ENCODE data around the gene ATXN7L2. TPM values are rescaled to one million over a fixed set of nuclear protein-coding genes. Genes with fewer than 3 reads are reported as not detected.

Gene ATXN7L2
- polyA plus RNA-seq, 2 of the 4 experiments (the other 2 are of a cell fraction), result 0.97 to 2.2 TPM

DNA sequence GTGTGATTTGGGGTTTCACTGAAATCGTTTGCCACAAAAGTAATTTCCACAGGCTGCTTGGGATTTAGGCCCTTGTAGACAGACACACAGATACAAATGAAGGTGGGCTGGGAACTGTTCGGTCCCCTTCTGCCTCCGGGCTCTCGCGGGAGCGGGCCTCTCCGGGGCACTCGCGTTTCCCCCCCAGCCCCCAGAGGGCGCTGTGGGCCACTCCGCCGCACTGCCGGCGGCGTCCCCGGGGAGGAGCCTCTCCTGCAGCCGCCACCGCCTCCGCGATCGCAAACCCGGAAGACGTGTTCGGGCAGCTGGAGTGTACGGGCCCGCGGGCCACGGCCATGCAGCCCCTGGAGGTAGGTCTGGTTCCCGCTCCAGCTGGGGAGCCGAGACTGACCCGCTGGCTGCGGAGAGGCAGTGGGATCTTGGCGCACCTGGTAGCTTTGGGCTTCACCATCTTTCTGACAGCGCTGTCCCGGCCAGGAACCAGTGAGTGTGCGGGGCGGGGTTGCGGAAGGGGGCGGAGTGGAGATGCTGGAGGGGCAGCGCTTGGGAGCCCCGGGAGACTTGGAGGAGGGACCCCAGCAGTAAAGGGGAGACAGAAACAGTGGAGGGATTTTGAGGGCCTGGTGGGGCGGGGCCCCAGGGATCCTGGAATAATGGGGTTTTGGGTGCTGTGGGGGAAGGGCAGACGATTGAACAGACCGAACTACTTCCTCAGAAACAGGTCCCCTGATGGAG is 10.3 kb downstream of the ATXN7L2 start, which contains the start of gene CYB561D1:
Gene CYB561D1 (plus strand): TSS at position 290 of the 735 bp plus-strand sequence. CDS start 46 bp downstream, at position 336.
- WGBS (ENCODE audit: missing lambda C conversion rate), result 2% methylated on average over 6 of the region's 44 CpGs
- POLR2A ChIA-PET, result interaction anchor here (0.6 to 1.6 kb wide), 2 partner anchors 10 to 34 kb away, joined by 3 to 9 read pairs; partner anchors contain the start of gene ATXN7L2
- no peak for FAIRE-seq
- TF ChIP-seq CHD2 (IDR thresholded peaks at IDR 0.05; ENCODE audit: low read length, partially characterized antibody), result peak; percentile 89
- TF ChIP-seq POLR2AphosphoS2 (conservative IDR thresholded peaks at IDR 0.05; ENCODE audit: low read length), result no peak
- TF ChIP-seq EP300 (IDR thresholded peaks at IDR 0.05), result no peak
- TF ChIP-seq, protein P1, sequence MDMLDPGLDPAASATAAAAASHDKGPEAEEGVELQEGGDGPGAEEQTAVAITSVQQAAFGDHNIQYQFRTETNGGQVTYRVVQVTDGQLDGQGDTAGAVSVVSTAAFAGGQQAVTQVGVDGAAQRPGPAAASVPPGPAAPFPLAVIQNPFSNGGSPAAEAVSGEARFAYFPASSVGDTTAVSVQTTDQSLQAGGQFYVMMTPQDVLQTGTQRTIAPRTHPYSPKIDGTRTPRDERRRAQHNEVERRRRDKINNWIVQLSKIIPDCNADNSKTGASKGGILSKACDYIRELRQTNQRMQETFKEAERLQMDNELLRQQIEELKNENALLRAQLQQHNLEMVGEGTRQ (IDR thresholded peaks at IDR 0.05), result no peak
- TF ChIP-seq ZC3H11A (IDR thresholded peaks at IDR 0.05), result no peak
- TF ChIP-seq FOSL2 (IDR thresholded peaks at IDR 0.05), result no peak
- TF ChIP-seq FOSL2 (CRISPR knock-in tag; IDR thresholded peaks at IDR 0.05), result no peak
- TF ChIP-seq CHD4 (IDR thresholded peaks at IDR 0.05; ENCODE audit: borderline replicate concordance), result no peak
- no peak for TF ChIP-seq MAFK (IDR thresholded peaks at IDR 0.05; ENCODE audit: partially characterized antibody)
- TF ChIP-seq RFX5 (IDR thresholded peaks at IDR 0.05), result no peak
- no peak for TF ChIP-seq RCOR1 (IDR thresholded peaks at IDR 0.05; ENCODE audit: low read depth, low read length)
- TF ChIP-seq HOXB5 (CRISPR knock-in tag; IDR thresholded peaks at IDR 0.05), result no peak
- no peak for TF ChIP-seq HDAC2 (IDR thresholded peaks at IDR 0.05)
- TF ChIP-seq, protein P2, sequence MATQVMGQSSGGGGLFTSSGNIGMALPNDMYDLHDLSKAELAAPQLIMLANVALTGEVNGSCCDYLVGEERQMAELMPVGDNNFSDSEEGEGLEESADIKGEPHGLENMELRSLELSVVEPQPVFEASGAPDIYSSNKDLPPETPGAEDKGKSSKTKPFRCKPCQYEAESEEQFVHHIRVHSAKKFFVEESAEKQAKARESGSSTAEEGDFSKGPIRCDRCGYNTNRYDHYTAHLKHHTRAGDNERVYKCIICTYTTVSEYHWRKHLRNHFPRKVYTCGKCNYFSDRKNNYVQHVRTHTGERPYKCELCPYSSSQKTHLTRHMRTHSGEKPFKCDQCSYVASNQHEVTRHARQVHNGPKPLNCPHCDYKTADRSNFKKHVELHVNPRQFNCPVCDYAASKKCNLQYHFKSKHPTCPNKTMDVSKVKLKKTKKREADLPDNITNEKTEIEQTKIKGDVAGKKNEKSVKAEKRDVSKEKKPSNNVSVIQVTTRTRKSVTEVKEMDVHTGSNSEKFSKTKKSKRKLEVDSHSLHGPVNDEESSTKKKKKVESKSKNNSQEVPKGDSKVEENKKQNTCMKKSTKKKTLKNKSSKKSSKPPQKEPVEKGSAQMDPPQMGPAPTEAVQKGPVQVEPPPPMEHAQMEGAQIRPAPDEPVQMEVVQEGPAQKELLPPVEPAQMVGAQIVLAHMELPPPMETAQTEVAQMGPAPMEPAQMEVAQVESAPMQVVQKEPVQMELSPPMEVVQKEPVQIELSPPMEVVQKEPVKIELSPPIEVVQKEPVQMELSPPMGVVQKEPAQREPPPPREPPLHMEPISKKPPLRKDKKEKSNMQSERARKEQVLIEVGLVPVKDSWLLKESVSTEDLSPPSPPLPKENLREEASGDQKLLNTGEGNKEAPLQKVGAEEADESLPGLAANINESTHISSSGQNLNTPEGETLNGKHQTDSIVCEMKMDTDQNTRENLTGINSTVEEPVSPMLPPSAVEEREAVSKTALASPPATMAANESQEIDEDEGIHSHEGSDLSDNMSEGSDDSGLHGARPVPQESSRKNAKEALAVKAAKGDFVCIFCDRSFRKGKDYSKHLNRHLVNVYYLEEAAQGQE (IDR thresholded peaks at IDR 0.05), result peak; percentile 94
- TF ChIP-seq EHMT2 (IDR thresholded peaks at IDR 0.05; ENCODE audit: low read depth), result no peak
- TF ChIP-seq KDM5A (IDR thresholded peaks at IDR 0.05), result no peak
- TF ChIP-seq ESRRA (IDR thresholded peaks at IDR 0.05; ENCODE audit: borderline replicate concordance, low read length), result no peak
- TF ChIP-seq, protein P3, sequence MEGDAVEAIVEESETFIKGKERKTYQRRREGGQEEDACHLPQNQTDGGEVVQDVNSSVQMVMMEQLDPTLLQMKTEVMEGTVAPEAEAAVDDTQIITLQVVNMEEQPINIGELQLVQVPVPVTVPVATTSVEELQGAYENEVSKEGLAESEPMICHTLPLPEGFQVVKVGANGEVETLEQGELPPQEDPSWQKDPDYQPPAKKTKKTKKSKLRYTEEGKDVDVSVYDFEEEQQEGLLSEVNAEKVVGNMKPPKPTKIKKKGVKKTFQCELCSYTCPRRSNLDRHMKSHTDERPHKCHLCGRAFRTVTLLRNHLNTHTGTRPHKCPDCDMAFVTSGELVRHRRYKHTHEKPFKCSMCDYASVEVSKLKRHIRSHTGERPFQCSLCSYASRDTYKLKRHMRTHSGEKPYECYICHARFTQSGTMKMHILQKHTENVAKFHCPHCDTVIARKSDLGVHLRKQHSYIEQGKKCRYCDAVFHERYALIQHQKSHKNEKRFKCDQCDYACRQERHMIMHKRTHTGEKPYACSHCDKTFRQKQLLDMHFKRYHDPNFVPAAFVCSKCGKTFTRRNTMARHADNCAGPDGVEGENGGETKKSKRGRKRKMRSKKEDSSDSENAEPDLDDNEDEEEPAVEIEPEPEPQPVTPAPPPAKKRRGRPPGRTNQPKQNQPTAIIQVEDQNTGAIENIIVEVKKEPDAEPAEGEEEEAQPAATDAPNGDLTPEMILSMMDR (IDR thresholded peaks at IDR 0.05), result peak; percentile 82
- TF ChIP-seq, protein P4, sequence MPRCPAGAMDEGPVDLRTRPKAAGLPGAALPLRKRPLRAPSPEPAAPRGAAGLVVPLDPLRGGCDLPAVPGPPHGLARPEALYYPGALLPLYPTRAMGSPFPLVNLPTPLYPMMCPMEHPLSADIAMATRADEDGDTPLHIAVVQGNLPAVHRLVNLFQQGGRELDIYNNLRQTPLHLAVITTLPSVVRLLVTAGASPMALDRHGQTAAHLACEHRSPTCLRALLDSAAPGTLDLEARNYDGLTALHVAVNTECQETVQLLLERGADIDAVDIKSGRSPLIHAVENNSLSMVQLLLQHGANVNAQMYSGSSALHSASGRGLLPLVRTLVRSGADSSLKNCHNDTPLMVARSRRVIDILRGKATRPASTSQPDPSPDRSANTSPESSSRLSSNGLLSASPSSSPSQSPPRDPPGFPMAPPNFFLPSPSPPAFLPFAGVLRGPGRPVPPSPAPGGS (IDR thresholded peaks at IDR 0.05), result no peak
- TF ChIP-seq, protein P5, sequence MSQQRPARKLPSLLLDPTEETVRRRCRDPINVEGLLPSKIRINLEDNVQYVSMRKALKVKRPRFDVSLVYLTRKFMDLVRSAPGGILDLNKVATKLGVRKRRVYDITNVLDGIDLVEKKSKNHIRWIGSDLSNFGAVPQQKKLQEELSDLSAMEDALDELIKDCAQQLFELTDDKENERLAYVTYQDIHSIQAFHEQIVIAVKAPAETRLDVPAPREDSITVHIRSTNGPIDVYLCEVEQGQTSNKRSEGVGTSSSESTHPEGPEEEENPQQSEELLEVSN (IDR thresholded peaks at IDR 0.05; ENCODE audit: borderline replicate concordance, low read depth), result no peak
- TF ChIP-seq HOXA7 (CRISPR knock-in tag; IDR thresholded peaks at IDR 0.05), result no peak
- TF ChIP-seq SMC3 (IDR thresholded peaks at IDR 0.05), result peak; percentile 44; the same call in 1 of the 3 replicates
- TF ChIP-seq RARB (CRISPR knock-in tag; IDR thresholded peaks at IDR 0.05), result no peak
- TF ChIP-seq JUN (IDR thresholded peaks at IDR 0.05), result peak in 1 of 2 experiments; percentile 59; a peak in 2 of 5 replicates
- peak; percentile 66 for TF ChIP-seq POLR2A (IDR thresholded peaks at IDR 0.05; ENCODE audit: low read length)
- TF ChIP-seq ZNF302 (CRISPR knock-in tag; IDR thresholded peaks at IDR 0.05), result no peak
- TF ChIP-seq CBX8 (IDR thresholded peaks at IDR 0.05), result no peak
- TF ChIP-seq MAZ (IDR thresholded peaks at IDR 0.05; ENCODE audit: borderline replicate concordance, low read depth, low read length), result 0 out of 2 replicates have a peak, but pooled peaks have one; percentile 31
- TF ChIP-seq JUNB (IDR thresholded peaks at IDR 0.05), result no peak
- no peak for TF ChIP-seq CBX2 (IDR thresholded peaks at IDR 0.05; ENCODE audit: borderline replicate concordance, low read depth)
- no peak for TF ChIP-seq NR3C1 (IDR thresholded peaks at IDR 0.05)
- TF ChIP-seq RAD21 (conservative IDR thresholded peaks at IDR 0.05 in 1 of 2, IDR thresholded peaks at IDR 0.05 in 1 of 2), result peak; percentile 16 to 34; a peak in 3 of 5 replicates
- TF ChIP-seq EHF (CRISPR knock-in tag; IDR thresholded peaks at IDR 0.05), result no peak
- TF ChIP-seq HEYL (CRISPR knock-in tag; IDR thresholded peaks at IDR 0.05), result no peak
- TF ChIP-seq NFE2L2 (conservative IDR thresholded peaks at IDR 0.05; ENCODE audit: low read length), result no peak

More for the DNA sequence above, 10.3 kb downstream of the ATXN7L2 start, which contains the start of gene CYB561D1:
- DNase-seq (ENCODE audit: low read depth in 1 of 2, low spot score in 1 of 2) (peak; percentile 52 to 78), ATAC-seq (peak; percentile 83 to 94)
- peak within 1 kb of the TSS; percentile 76 for H3K4me2 ChIP-seq
- H3K9me3 ChIP-seq, result no peaks in the 10 kb centered on the region
- CTCF ChIA-PET, result interaction anchor here (0.6 to 23.6 kb wide), 21 partner anchors 8 to 491 kb away, joined by 3 to 749 read pairs (median 5); partner anchors contain the start of genes AHCYL1, AMIGO1, ATXN7L2 and GNAI3
- peak within 1 kb of the TSS; percentile 85 to 98 for H3K27ac ChIP-seq
- peaks cover 6% of the 10 kb centered on the region; the same call in 1 of the 3 replicates for H3K4me1 ChIP-seq
- H3K4me3 ChIP-seq, result peak within 1 kb of the TSS; percentile 75

Data from A549 (cell line).